Measurements from ENCODE around the gene RNASE4.
"Not testable (repeated sequence)": the region's sequence is repeated elsewhere in the genome, so short reads cannot be mapped to it uniquely, and the experiment has no call there.

Gene RNASE4

GRCh38 chr14:20699931-20700330 lies 15.6 kb downstream of the RNASE4 start:
- TF ChIP-seq CTCF (conservative IDR thresholded peaks at IDR 0.05; ENCODE audit: low read length), result no peak
- no peak for TF ChIP-seq EZH2phosphoT487 (IDR thresholded peaks at IDR 0.05; ENCODE audit: borderline replicate concordance)
- H3K4me1 ChIP-seq (ENCODE audit: insufficient read depth, low read length, poor library complexity, severe bottlenecking), result peaks cover 4% of the 10 kb centered on the region
- H4K20me1 ChIP-seq (ENCODE audit: insufficient read depth, low read length, poor library complexity, severe bottlenecking), result no peaks in the 10 kb centered on the region
- H3K4me2 ChIP-seq (ENCODE audit: low read depth, low read length, poor library complexity, severe bottlenecking), result no peak overlapping the region
- no peaks in the 10 kb centered on the region for H3F3A ChIP-seq (ENCODE audit: low read depth)
- H3K4me3 ChIP-seq (ENCODE audit: low read length, poor library complexity, severe bottlenecking), result no peak overlapping the region
- H2AFZ ChIP-seq (ENCODE audit: low read length), result no peak overlapping the region
- no peaks in the 10 kb centered on the region for H3K9me3 ChIP-seq (ENCODE audit: insufficient read depth, low read depth, low read length)
- no peaks in the 10 kb centered on the region for H3K27me3 ChIP-seq (ENCODE audit: insufficient read depth, low read length, poor library complexity, severe bottlenecking)
- no peaks in the 10 kb centered on the region for H3K36me3 ChIP-seq (ENCODE audit: insufficient read depth, low read length)
- no peaks in the 10 kb centered on the region for H3K79me2 ChIP-seq (ENCODE audit: insufficient read depth, low read length)
- H3K9me2 ChIP-seq (replicated peaks; ENCODE audit: low read depth, low read length), result no peaks in the 10 kb centered on the region
- no peak overlapping the region for H3K9ac ChIP-seq (ENCODE audit: low read depth, low read length, poor library complexity, severe bottlenecking)

GRCh38 chr14:20700965-20701364 lies 16.6 kb downstream of the RNASE4 start:
- H3K79me2 ChIP-seq (ENCODE audit: insufficient read depth, low read length); H2AFZ ChIP-seq (ENCODE audit: low read length); H3K9ac ChIP-seq (ENCODE audit: low read depth, low read length, poor library complexity, severe bottlenecking); H3K4me3 ChIP-seq (ENCODE audit: low read length, poor library complexity, severe bottlenecking); H3K9me2 ChIP-seq (replicated peaks; ENCODE audit: low read depth, low read length); H3K36me3 ChIP-seq (ENCODE audit: insufficient read depth, low read length); H3F3A ChIP-seq (ENCODE audit: low read depth); H3K9me3 ChIP-seq (ENCODE audit: insufficient read depth, low read depth, low read length); H4K20me1 ChIP-seq (ENCODE audit: insufficient read depth, low read length, poor library complexity, severe bottlenecking); H3K4me1 ChIP-seq (ENCODE audit: insufficient read depth, low read length, poor library complexity, severe bottlenecking); H3K4me2 ChIP-seq (ENCODE audit: low read depth, low read length, poor library complexity, severe bottlenecking); H3K27me3 ChIP-seq (ENCODE audit: insufficient read depth, low read length, poor library complexity, severe bottlenecking): not testable (repeated sequence)

GRCh38 chr14:20706657-20707355 lies 22.4 kb downstream of the RNASE4 start:
- Histone ChIP-seq H3F3A (ENCODE audit: low read depth) (no peaks in the 10 kb centered on the region), H3K4me3 (ENCODE audit: low read length, poor library complexity, severe bottlenecking) (no peak overlapping the region), H2AFZ (ENCODE audit: low read length) (peak overlapping the region; percentile 19; the same call in 1 of the 2 replicates), H3K79me2 (ENCODE audit: insufficient read depth, low read length) (no peaks in the 10 kb centered on the region), H3K9me2 (replicated peaks; ENCODE audit: low read depth, low read length) (no peaks in the 10 kb centered on the region), H4K20me1 (ENCODE audit: insufficient read depth, low read length, poor library complexity, severe bottlenecking) (no peaks in the 10 kb centered on the region), H3K9ac (ENCODE audit: low read depth, low read length, poor library complexity, severe bottlenecking) (no peak overlapping the region), H3K36me3 (ENCODE audit: insufficient read depth, low read length) (no peaks in the 10 kb centered on the region), H3K27me3 (ENCODE audit: insufficient read depth, low read length, poor library complexity, severe bottlenecking) (no peaks in the 10 kb centered on the region), H3K9me3 (ENCODE audit: insufficient read depth, low read depth, low read length) (no peaks in the 10 kb centered on the region), H3K4me1 (ENCODE audit: insufficient read depth, low read length, poor library complexity, severe bottlenecking) (no peaks in the 10 kb centered on the region), H3K4me2 (ENCODE audit: low read depth, low read length, poor library complexity, severe bottlenecking) (no peak overlapping the region)
- TF ChIP-seq CTCF (conservative IDR thresholded peaks at IDR 0.05; ENCODE audit: low read length) (no peak), EZH2phosphoT487 (IDR thresholded peaks at IDR 0.05; ENCODE audit: borderline replicate concordance) (no peak)

GRCh38 chr14:20707622-20708021 lies 23.3 kb downstream of the RNASE4 start:
- Histone ChIP-seq H3K36me3 (ENCODE audit: insufficient read depth, low read length) (no peaks in the 10 kb centered on the region), H3K9ac (ENCODE audit: low read depth, low read length, poor library complexity, severe bottlenecking) (no peak overlapping the region), H3K9me3 (ENCODE audit: insufficient read depth, low read depth, low read length) (no peaks in the 10 kb centered on the region), H3K9me2 (replicated peaks; ENCODE audit: low read depth, low read length) (no peaks in the 10 kb centered on the region), H2AFZ (ENCODE audit: low read length) (no peak overlapping the region), H4K20me1 (ENCODE audit: insufficient read depth, low read length, poor library complexity, severe bottlenecking) (no peaks in the 10 kb centered on the region), H3F3A (ENCODE audit: low read depth) (no peaks in the 10 kb centered on the region), H3K27me3 (ENCODE audit: insufficient read depth, low read length, poor library complexity, severe bottlenecking) (no peaks in the 10 kb centered on the region), H3K4me1 (ENCODE audit: insufficient read depth, low read length, poor library complexity, severe bottlenecking) (no peaks in the 10 kb centered on the region), H3K4me2 (ENCODE audit: low read depth, low read length, poor library complexity, severe bottlenecking) (no peak overlapping the region), H3K79me2 (ENCODE audit: insufficient read depth, low read length) (no peaks in the 10 kb centered on the region), H3K4me3 (ENCODE audit: low read length, poor library complexity, severe bottlenecking) (no peak overlapping the region)
- no peak for TF ChIP-seq CTCF (conservative IDR thresholded peaks at IDR 0.05; ENCODE audit: low read length)
- TF ChIP-seq EZH2phosphoT487 (IDR thresholded peaks at IDR 0.05; ENCODE audit: borderline replicate concordance), result no peak
